Renal pelvis (tissue), 4 donors: ENCODE results near the gene DNAJC3. TPM values are rescaled to one million over a fixed set of nuclear protein-coding genes. Genes with fewer than 3 reads are reported as not detected.
"Not testable (repeated sequence)": the region's sequence is repeated elsewhere in the genome, so short reads cannot be mapped to it uniquely, and the experiment has no call there.

ENCODE experiments used
- DNase-seq: peaks from one replicate; pipeline ENCODE4 v3.0.0-alpha.2; 2013
- polyA plus RNA-seq, 3 donors: library from polyadenylated mRNA; unstranded; fragments of 120-200 nt; gene quantifications; one replicate each; pipeline ENCODE4 v1.2.1, GENCODE V29; 2013; ENCODE audit not compliant: insufficient read length in 3 of 3

Gene DNAJC3
- polyA plus RNA-seq, 3 donors, result 33.4 to 39.6 (median 34.7) TPM

GRCh38 chr13:95710313-95710712 lies 33.4 kb downstream of the DNAJC3 start:
- DNase-seq, result no peak

- DNase-seq, result not testable (repeated sequence)
Measured at GRCh38 chr13:95712846-95713245, 35.9 kb downstream of the DNAJC3 start.

DNA sequence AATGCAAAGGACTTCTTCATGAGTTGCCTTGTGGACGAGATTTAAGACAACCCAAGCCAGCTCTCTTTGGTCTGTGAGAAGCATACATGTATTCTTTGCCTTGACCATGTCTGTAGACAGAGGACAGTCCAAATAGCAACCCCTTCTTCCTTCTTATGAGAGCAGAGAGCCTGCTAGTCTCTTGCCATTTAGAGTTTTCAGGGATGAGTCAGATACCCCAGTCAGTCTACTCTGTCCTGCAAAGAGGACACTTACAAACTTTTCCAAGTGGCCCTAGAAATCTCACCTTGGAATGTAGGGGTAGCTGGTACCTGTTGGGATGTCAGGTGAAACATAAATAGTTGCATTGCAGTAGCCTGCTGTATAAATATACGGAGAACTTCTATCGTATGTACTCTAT lies 36.7 kb downstream of the DNAJC3 start:
- no peak for DNase-seq

GRCh38 chr13:95714142-95714832 lies 37.3 kb downstream of the DNAJC3 start:
- no peak for DNase-seq

DNA sequence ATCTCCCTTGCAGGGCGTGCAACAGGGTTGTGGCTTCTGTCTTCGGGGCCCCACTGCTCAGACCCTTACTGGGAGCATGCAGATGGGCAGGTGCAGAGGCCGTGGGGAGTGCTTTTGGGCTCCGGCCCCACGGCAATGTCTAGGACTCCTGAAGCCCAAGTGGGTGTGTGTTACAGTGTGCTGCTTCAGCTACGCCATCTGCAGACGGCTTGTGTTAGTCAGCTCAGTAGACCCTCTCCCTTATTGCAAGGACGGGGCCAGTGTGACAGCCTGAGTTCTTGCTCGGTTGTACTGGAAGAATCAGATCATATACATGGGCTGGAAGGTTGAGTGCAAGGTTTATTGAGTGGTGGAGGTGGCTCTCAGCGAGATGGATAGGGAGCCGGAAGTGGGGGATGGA lies 39.3 kb downstream of the DNAJC3 start:
- no peak for DNase-seq

DNA sequence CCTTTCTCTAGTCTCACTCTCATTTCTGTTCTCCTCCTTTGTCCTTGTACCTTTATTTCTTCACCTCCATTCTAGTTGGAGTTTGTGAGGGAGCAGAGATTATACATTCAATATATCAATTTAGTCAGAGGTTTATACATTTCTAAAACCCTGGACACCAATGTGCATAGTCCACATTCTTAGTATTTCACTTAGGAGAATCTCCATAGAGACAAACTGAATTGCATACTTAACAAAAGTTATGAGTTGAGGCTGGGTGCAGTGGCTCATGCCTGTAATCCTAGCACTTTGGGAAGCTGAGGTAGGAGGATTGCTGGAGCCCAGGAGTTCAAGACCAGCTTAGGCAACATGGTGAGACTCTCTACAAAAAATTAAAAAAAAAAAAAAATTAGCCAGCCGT lies 45.3 kb downstream of the DNAJC3 start:
- no peak for DNase-seq

DNA sequence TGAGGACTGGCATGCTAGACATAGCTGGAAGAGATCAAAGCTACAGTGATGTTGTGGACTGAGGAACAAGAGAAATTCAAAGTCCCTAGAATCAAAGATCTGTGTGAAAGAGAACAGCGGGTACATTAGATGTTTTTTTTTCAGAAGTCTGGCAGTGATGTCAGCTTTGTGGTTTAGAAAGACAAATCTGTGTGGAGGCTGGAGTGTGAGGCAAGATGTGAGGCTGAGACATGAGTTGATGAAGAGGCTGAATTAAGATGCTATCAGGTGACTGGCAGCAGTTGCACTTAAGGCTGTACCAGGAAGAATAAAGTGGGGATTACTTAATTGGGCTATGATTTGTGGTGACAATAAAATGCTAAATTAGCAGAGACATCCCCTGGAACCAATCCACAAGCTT lies 46.5 kb downstream of the DNAJC3 start:
- no peak for DNase-seq

- DNase-seq, result no peak
Measured at GRCh38 chr13:95724252-95724651, 47.3 kb downstream of the DNAJC3 start.

GRCh38 chr13:95726876-95727275 lies 49.9 kb downstream of the DNAJC3 start:
- DNase-seq, result no peak

- no peak for DNase-seq
Measured at GRCh38 chr13:95728957-95729356, 52.0 kb downstream of the DNAJC3 start.

- no peak for DNase-seq
Measured at GRCh38 chr13:95734124-95734523, 57.2 kb downstream of the DNAJC3 start.

GRCh38 chr13:95740071-95740978 lies 63.4 kb downstream of the DNAJC3 start:
- DNase-seq, result not testable (repeated sequence)

- no peak for DNase-seq
Measured at GRCh38 chr13:95740979-95741320, 64.0 kb downstream of the DNAJC3 start.

DNA sequence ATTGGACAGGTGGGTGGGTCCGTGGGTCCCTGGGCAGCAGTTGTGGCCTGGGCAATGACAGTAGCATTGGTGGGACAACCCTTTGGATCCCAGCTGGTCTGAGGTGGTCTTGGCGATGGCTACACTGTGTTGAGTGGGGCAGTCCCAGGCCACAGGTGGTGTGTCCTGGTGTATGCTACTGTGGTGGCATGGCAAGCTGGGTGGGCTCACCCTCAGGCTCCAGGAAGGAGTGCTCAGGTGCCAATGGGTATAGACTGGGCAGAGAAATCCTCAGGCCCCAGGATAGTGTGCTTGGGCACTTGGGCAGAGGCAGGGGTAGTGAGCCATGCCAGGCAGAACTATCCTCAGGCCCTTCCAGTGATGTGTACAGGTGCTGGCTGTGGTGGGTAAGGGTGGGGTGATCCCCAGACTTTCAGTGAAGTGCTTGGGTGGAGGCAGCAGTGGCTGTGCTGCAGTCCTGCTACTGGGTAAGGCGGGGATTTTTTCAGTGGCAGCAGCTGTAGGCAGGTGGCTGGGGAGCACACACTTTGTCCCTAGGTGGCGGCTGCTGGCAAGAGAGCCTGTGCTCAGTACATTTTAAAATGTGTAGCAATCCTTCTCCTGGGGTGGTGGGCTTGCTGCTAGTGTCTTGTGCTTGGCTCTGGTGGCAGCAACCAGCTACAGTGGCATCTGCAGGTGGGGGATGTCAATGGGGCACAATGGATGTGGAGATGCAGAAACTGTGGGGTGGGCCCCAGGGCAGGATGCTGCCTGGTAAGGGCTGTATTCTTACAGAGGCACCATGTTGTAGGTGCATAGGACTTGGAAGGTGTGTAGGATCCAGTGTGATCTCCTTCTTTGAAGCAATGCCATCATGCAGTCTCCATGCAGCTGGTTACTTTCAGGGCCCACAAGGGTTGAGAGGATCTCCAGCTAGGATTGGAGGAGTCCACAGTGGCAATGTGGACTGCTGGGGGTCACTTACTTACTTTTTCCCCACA lies 64.9 kb downstream of the DNAJC3 start:
- no peak for DNase-seq

DNA sequence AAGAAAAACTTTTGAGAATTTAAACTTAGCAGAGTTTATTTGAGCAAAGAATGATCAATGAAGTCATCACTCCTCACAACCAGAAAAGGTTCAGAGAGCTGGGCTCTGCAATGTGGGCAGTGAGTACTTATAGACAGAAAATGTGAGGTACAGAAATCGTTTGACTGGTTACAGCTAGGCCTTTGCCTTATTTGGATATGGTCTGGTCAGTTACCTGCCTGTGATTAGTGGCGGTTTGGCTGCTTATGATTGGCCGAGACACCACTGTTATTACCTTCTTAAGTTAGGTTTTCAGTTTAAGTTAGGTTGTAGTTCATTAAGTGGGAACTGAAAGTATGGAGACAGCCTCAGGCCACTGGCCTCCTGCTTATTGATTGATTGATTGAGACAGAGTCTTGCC lies 66.3 kb downstream of the DNAJC3 start:
- no peak for DNase-seq

DNA sequence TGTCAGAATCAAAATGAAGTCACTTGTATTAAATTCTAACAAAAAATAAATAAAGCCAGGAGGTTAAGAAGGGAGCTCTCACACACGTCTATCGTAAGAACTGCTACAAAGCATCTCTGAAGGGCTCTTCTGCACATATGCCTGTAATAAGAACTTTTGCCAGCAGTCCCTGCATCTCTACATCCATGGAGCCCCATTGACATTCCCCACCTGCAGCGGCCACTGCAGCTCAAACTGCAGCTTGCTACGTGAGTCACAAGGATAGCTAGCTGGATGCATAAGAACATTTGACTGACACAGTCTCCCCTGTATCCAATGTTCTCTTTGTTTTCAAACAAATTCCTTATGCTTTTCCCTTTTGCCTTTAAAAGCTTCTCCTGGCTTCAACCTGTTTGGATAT lies 68.3 kb downstream of the DNAJC3 start:
- no peak for DNase-seq

- no peak for DNase-seq
Measured at GRCh38 chr13:95745752-95746151, 68.8 kb downstream of the DNAJC3 start.

DNA sequence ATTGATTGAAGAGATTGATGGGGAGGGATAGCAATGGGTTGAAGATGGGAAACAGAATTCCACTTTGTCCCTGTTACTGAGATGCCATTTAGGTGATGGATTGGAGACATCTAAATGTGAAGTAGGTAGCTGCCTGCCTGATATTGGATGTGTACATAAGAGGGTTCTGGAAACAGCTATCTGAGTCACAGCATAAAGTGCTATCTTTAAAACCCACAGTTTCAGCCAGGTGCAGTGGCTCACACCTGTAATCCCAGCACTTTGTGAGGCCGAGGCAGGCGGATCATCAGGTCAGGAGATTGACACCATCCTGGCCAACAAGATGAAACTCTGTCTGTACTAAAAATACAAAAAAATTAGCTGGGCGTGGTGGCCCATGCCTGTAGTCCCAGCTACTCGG lies 72.6 kb downstream of the DNAJC3 start:
- DNase-seq, result no peak

GRCh38 chr13:95752677-95753076 lies 75.7 kb downstream of the DNAJC3 start:
- no peak for DNase-seq

DNA sequence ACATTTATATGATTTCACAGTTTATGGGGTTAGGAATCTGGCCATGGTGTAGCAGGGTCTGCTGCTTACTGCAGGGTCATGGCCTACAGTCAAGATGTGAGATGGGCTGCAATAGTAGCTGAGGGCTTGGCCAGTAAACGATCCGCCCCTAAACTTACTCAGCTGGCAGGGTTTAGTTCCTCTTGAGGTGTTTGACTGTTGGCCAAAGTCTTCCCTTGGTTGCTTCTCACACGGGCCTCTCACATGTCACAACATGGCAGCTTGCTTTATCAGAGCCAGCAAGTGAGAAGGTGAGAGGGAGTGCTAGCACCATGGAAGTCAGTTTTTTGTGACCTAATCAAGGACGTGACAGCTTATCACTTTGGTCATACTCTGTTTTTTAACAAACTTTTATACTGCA lies 77.1 kb downstream of the DNAJC3 start:
- no peak for DNase-seq

- DNase-seq, result no peak
Measured at GRCh38 chr13:95756072-95756471, 79.1 kb downstream of the DNAJC3 start.

DNA sequence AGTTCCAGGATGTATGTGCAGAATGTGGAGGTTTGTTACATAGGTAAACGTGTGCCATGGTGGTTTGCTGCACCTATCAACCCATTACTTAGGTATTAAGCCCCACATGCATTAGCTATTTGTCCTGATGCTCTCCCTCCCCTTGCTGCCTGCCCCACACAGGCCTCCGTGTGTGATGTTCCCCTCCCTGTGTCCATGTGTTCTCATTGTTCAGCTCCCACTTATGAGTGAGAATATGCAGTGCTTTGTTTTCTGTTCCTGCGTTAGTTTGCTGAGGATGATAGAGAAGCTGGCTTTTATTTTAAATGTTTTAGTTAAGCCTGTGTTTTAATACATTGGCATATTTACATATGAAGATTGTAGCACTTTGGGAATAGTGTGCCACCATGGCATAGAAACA lies 85.7 kb downstream of the DNAJC3 start:
- not testable (repeated sequence) for DNase-seq
